HK-2 (cell line): ENCODE results near the gene SCNN1A.

Experiments used
- DNase-seq: peaks from one replicate; pipeline ENCODE4 v3.0.0-alpha.2; 2018; ENCODE audit not compliant: unreplicated experiment

Gene SCNN1A

GRCh38 chr12:6368906-6369525, 6.3 kb downstream of the SCNN1A start:
- no peak for DNase-seq

GRCh38 chr12:6367969-6368892, 7.1 kb downstream of the SCNN1A start:
- DNase-seq = no peak

GRCh38 chr12:6367065-6367968, 8.0 kb downstream of the SCNN1A start:
- no peak for DNase-seq

GRCh38 chr12:6364044-6364374, 11.4 kb downstream of the SCNN1A start:
- no peak for DNase-seq

GRCh38 chr12:6363330-6364043, 11.9 kb downstream of the SCNN1A start:
- no peak for DNase-seq

DNA sequence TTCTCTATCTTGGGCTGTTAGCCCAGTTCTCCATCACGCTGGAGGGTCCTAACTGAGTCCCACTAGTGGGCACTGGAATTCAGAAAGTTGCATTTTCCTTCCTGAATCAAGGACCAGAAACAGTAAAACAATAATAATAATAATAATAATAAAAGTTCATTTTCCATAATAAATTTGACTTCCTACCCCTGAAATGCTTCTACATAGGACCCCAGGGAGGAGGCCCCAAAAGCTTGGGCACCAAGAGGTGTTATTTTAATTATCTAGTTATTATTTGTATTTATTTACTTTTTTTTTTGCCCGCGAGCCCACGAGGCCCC, 12.4 kb downstream of the SCNN1A start:
- DNase-seq = no peak

DNA sequence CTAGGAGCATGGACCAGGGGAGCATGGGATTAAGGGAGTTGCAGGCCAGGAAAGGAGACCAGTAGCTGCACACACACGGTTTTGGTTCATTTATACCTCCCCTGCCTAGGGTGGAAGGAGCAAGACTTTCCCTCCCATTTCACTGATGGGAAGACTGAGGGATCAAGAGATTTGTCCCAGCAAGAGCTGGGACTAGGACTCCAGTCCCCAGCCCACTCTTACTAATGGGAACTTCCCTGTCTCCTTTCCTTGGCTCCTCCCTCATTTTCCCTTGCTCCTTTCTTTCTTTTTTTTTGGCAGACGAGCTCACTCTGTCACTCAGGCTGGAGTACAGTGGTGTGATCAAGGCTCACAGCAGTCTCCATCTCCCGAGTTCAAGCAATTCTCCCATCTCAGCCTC, 13.0 kb downstream of the SCNN1A start:
- DNase-seq = no peak

DNA sequence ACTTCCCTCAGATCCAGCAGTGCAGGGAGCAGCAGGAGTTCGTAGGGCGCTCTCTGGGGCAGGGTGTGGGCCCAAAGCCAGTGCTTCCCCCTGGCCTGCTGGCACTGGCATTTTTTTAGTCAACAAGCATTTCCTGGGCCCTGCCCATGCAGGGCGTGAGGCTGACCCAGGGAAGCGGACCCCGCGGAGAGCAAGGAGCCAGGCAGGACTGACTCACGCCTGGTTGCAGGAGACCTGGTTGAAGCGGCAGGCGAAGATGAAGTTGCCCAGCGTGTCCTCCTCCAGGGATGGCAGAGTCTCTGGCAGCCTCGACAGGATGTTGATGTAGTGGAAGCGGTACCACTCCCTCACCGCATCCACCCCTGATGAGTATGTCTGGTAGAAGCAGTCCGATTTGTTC, 13.5 kb downstream of the SCNN1A start:
- no peak for DNase-seq

- no peak for DNase-seq
Observed at GRCh38 chr12:6360578-6361490, 14.5 kb downstream of the SCNN1A start.

DNA sequence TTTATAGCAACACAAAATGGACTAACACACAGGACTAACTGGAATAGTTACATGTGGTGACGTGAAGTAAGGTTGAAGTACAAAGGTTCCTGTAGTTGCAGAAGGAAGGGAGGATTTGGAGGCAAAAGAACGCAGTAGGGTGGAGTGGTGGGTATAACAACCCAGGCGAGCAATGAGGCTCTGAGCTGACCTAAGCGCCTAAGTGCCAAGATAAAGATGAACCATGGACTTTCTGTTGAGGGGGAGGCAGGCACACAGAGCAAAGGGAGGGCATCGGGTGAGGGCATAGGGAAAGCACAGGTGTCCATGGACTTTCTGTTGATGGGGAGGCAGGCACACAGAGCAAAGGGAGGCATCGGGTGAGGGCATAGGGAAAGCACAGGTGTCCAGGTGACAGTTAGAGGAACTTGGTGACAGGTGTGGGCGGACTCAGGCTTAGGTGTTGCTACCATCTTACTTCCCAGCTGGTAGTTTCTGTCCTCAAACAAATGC, 15.2 kb downstream of the SCNN1A start:
- no peak for DNase-seq

DNA sequence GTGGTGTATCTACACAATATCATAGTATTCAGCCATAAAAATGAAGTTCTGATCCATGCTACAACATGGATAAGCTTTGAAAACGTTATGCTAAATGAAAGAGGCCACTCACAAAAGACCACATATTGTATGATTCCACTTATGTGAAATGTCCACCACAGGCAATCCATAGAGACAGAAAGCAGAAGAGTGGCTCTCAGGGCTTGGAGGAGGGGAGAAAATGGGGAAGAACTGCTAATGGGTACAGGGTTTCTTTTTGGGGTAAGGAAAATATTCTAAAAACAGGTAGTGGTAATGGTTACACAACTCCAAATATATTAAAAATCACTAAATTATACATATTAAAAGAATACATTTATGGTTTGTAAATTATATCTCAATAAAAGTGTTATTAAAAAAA, 16.5 kb downstream of the SCNN1A start:
- no peak for DNase-seq

GRCh38 chr12:6356374-6356820, 19.0 kb downstream of the SCNN1A start:
- no peak for DNase-seq

DNA sequence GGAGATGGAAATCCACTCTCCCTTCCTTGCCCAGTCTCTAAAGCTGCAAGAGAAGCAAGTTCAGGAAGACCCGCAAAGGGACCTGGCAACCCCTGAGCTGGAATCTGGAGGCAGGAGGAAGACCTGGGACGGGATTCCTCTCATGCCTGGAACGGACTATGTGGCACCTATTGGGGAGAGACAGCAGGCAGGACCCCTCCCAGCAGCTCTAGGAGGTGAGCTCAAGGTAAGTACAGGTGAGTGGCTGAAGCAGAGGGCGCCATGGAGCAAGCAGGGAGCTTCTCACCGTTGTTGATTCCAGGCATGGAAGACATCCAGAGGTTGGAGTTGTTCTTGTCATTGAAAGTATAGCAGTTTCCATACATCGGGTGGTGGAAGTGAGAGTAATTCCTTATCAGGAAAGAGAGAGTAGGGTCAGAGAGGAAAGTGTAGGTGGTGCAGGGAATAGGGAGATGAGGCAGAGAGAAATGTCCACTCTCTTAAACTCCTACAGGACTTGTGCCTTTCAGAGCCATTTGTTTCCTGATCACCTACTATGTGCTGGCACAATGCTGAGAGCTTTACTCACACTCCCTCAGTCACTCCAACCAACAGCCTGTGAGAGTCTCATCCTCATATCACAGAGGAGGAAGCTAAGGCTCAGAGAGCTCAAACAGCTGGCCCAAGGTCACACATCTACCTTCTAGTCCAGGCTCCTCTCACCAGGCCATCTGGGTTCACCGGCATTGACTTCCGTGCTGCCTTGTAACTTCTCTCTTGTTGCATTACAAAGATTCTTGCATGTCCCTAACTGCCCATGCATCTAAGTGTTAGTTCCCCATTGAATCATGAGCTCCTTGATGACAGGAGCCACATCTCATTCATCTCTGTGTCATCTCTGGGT, 19.6 kb downstream of the SCNN1A start:
- no peak for DNase-seq

DNA sequence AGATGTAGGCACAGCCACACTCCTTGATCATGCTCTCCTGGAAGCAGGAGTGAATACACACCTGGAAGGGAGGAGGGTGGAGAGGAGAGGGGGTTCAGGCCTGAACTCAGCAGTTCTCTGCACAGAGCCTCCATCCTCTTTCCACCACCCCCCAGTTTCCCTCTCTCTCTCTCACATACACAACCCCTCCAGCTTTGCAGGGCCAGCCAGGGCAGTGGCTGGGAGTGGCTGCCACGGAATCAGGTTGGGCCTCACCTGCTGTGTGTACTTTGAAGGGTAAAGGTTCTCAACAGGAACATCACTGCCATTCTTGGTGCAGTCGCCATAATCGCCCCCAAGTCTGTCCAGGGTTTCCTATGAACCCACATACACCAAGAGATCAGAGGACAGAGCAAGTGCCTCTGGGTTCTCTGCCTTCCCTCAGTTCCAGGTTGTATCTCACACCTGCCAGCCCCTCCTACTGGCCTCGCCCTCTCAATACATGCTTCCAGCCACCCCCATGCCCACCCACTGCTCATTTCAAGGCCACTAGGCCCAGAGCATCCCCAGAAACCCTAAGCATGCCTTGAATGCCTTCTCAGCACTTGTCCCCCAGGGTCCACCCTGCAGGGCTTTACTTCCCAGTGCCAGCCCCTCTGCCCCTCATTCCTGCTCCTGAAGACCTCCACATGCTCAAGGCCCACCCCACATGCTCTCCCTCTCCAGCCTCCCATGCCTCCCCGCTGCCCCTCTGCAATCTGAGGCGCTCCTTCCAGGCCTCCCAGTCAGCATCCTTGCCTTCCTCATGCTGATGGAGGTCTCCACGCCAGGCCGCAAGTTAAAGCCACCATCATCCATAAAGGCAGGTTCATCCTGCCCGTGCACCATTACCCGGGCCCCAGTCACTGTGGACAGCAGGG, 20.6 kb downstream of the SCNN1A start:
- DNase-seq = no peak

- DNase-seq = no peak
Observed at GRCh38 chr12:6352193-6353173, 22.9 kb downstream of the SCNN1A start.

DNA sequence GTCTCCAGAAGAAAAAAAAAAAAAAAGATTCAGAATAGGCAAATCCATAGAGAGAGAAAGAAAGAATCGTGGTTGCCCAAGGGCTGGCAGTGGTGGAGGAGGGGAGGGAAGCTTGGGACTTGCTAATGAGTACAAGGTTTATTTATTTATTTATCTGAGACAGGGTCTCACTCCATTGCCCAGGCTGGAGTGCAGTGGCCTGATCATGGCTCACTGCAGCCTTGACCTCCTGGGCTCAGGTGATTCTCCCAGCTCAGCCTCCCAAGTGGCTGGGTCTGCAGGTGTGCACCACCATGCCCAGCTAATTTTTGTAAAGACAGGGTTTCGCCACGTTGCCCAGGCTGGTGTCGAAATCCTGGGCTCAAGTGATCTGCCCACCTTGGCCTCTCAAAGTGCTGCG, 23.7 kb downstream of the SCNN1A start:
- no peak for DNase-seq
